ENCODE measurements around the gene PPP4R3A.

DNA sequence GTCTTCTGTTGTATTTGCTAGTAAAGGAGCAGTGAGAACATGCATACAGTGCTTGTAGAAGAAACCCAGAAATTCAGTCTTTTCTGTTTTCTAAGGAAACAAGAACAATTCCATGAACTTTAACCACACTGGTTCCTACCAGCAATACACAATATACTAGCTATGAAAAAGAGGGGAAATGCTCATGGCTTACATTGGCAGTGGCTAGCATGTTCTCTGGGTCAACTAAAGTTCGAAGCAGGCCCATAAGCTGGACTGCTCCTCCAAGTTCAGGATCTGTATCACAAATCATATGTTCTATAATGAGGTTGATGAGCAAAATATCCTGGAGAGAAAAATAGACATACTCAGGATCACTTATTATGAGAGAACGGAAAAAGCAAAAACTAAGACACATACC lies 37.1 kb downstream of the PPP4R3A start:
- TF ChIP-seq ZNF707 (tag by site-specific recombination; IDR thresholded peaks at IDR 0.05) (no peak), CTCF (tag by site-specific recombination; IDR thresholded peaks at IDR 0.05) (no peak), ZNF561 (tag by site-specific recombination; IDR thresholded peaks at IDR 0.05; ENCODE audit: borderline replicate concordance) (no peak), ZNF560 (tag by site-specific recombination; IDR thresholded peaks at IDR 0.05; ENCODE audit: borderline replicate concordance) (no peak), OVOL3 (tag by site-specific recombination; IDR thresholded peaks at IDR 0.05) (no peak), ZSCAN18 (tag by site-specific recombination; IDR thresholded peaks at IDR 0.05) (no peak), ZNF660 (tag by site-specific recombination; IDR thresholded peaks at IDR 0.05) (no peak), OSR2 (tag by site-specific recombination; IDR thresholded peaks at IDR 0.05) (no peak), ZNF658 (tag by site-specific recombination; IDR thresholded peaks at IDR 0.05) (no peak), ZNF530 (tag by site-specific recombination; IDR thresholded peaks at IDR 0.05; ENCODE audit: low read depth) (no peak)
- TF ChIP-seq, protein P1, sequence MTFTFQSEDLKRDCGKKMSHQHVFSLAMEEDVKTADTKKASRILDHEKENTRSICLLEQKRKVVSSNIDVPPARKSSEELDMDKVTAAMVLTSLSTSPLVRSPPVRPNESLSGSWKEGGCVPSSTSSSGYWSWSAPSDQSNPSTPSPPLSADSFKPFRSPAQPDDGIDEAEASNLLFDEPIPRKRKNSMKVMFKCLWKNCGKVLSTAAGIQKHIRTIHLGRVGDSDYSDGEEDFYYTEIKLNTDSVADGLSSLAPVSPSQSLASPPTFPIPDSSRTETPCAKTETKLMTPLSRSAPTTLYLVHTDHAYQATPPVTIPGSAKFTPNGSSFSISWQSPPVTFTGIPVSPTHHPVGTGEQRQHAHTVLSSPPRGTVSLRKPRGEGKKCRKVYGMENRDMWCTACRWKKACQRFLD (tag by site-specific recombination; IDR thresholded peaks at IDR 0.05): no peak
- TF ChIP-seq, protein P2, sequence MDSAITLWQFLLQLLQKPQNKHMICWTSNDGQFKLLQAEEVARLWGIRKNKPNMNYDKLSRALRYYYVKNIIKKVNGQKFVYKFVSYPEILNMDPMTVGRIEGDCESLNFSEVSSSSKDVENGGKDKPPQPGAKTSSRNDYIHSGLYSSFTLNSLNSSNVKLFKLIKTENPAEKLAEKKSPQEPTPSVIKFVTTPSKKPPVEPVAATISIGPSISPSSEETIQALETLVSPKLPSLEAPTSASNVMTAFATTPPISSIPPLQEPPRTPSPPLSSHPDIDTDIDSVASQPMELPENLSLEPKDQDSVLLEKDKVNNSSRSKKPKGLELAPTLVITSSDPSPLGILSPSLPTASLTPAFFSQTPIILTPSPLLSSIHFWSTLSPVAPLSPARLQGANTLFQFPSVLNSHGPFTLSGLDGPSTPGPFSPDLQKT (IDR thresholded peaks at IDR 0.05; ENCODE audit: borderline replicate concordance, low read depth, low read length): no peak
- TF ChIP-seq, protein P3, sequence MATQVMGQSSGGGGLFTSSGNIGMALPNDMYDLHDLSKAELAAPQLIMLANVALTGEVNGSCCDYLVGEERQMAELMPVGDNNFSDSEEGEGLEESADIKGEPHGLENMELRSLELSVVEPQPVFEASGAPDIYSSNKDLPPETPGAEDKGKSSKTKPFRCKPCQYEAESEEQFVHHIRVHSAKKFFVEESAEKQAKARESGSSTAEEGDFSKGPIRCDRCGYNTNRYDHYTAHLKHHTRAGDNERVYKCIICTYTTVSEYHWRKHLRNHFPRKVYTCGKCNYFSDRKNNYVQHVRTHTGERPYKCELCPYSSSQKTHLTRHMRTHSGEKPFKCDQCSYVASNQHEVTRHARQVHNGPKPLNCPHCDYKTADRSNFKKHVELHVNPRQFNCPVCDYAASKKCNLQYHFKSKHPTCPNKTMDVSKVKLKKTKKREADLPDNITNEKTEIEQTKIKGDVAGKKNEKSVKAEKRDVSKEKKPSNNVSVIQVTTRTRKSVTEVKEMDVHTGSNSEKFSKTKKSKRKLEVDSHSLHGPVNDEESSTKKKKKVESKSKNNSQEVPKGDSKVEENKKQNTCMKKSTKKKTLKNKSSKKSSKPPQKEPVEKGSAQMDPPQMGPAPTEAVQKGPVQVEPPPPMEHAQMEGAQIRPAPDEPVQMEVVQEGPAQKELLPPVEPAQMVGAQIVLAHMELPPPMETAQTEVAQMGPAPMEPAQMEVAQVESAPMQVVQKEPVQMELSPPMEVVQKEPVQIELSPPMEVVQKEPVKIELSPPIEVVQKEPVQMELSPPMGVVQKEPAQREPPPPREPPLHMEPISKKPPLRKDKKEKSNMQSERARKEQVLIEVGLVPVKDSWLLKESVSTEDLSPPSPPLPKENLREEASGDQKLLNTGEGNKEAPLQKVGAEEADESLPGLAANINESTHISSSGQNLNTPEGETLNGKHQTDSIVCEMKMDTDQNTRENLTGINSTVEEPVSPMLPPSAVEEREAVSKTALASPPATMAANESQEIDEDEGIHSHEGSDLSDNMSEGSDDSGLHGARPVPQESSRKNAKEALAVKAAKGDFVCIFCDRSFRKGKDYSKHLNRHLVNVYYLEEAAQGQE (tag by site-specific recombination; IDR thresholded peaks at IDR 0.05): no peak
